ENCODE measurements around the gene SLC38A10.
A peak's percentile ranks its signal among the peaks of the same experiment; 100 is the strongest.

Gene SLC38A10

DNA sequence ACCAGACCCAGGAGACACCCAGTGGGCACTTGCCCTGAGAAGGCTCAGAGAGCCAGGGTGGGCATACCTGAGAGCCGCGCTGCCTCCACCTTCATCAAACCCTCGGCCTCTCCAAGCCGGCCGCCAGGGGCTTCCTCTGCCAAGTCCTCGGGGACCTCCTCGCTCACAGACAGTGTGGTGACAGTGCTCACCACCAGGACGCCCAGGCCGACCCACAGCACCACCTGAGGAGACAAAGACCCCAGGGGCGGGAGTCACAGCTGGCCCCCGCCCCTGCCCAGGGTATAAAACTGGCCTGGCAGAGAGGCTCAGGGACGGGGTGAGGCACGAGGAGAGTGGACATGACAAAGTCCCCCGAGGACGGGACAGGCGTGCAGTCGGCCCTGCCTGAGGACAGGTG, 34.9 kb downstream of the SLC38A10 start:
- Histone ChIP-seq H3K9ac (no peak overlapping the region), H3K27ac (peak overlapping the region; percentile 15; the same call in 1 of the 2 replicates), H3K4me3 (no peak overlapping the region), H3K4me2 (peak overlapping the region; percentile 80), H3K27me3 (no peaks in the 10 kb centered on the region), H3K9me3 (no peaks in the 10 kb centered on the region), H3K36me3 (peaks cover 76% of the 10 kb centered on the region), H4K20me1 (peaks cover 97% of the 10 kb centered on the region), H3K4me1 (peaks cover 76% of the 10 kb centered on the region)
- TF ChIP-seq Cebpa-rat (IDR thresholded peaks at IDR 0.05) = no peak

- no peak for TF ChIP-seq Cebpa-rat (IDR thresholded peaks at IDR 0.05)
- H4K20me1 ChIP-seq = peaks cover 100% of the 10 kb centered on the region
- no peak overlapping the region for H3K9ac ChIP-seq
- no peaks in the 10 kb centered on the region for H3K9me3 ChIP-seq
- 0 out of 2 replicates have a peak overlapping the region, but pooled peaks have one; percentile 10 for H3K4me3 ChIP-seq
- H3K4me2 ChIP-seq = peak overlapping the region; percentile 80
- H3K27me3 ChIP-seq = no peaks in the 10 kb centered on the region
- H3K36me3 ChIP-seq = peaks cover 66% of the 10 kb centered on the region
- no peak overlapping the region for H3K27ac ChIP-seq
- peaks cover 84% of the 10 kb centered on the region for H3K4me1 ChIP-seq
These were observed 36.0 kb downstream of the SLC38A10 start for GRCh38 chr17:81259058-81259605.

GRCh38 chr17:81258292-81258691, 36.8 kb downstream of the SLC38A10 start:
- Histone ChIP-seq H3K9me3 (no peaks in the 10 kb centered on the region), H3K9ac (no peak overlapping the region), H3K27ac (no peak overlapping the region; the same call in 1 of the 2 replicates), H3K4me3 (no peak overlapping the region), H4K20me1 (peaks cover 99% of the 10 kb centered on the region), H3K4me1 (peaks cover 87% of the 10 kb centered on the region), H3K27me3 (no peaks in the 10 kb centered on the region), H3K4me2 (peak overlapping the region; percentile 80), H3K36me3 (peaks cover 57% of the 10 kb centered on the region)
- no peak for TF ChIP-seq Cebpa-rat (IDR thresholded peaks at IDR 0.05)

- H3K9me3 ChIP-seq = no peaks in the 10 kb centered on the region
- H3K9ac ChIP-seq = no peak overlapping the region
- no peak overlapping the region for H3K27ac ChIP-seq
- peaks cover 56% of the 10 kb centered on the region for H3K36me3 ChIP-seq
- H3K4me3 ChIP-seq = no peak overlapping the region
- H3K4me1 ChIP-seq = peaks cover 95% of the 10 kb centered on the region
- peak overlapping the region; percentile 80 for H3K4me2 ChIP-seq
- no peak for TF ChIP-seq Cebpa-rat (IDR thresholded peaks at IDR 0.05)
- H3K27me3 ChIP-seq = no peaks in the 10 kb centered on the region
- H4K20me1 ChIP-seq = peaks cover 98% of the 10 kb centered on the region
These were observed 37.6 kb downstream of the SLC38A10 start for GRCh38 chr17:81257533-81257932.

GRCh38 chr17:81256616-81257015, 38.5 kb downstream of the SLC38A10 start:
- Histone ChIP-seq H3K9ac (no peak overlapping the region; the same call in 1 of the 2 replicates), H3K27me3 (no peaks in the 10 kb centered on the region), H3K36me3 (peaks cover 53% of the 10 kb centered on the region), H3K4me2 (peak overlapping the region; percentile 80), H3K4me3 (no peak overlapping the region), H4K20me1 (peaks cover 98% of the 10 kb centered on the region), H3K4me1 (peaks cover 95% of the 10 kb centered on the region), H3K27ac (no peak overlapping the region), H3K9me3 (no peaks in the 10 kb centered on the region)
- no peak for TF ChIP-seq Cebpa-rat (IDR thresholded peaks at IDR 0.05)

GRCh38 chr17:81254955-81255717, 40.0 kb downstream of the SLC38A10 start:
- no peak for TF ChIP-seq Cebpa-rat (IDR thresholded peaks at IDR 0.05)
- Histone ChIP-seq H3K4me3 (no peak overlapping the region), H3K4me1 (peaks cover 95% of the 10 kb centered on the region), H3K4me2 (peak overlapping the region; percentile 80), H3K27ac (no peak overlapping the region), H3K9ac (0 out of 2 replicates have a peak overlapping the region, but pooled peaks have one; percentile 15), H3K9me3 (no peaks in the 10 kb centered on the region), H3K27me3 (no peaks in the 10 kb centered on the region), H4K20me1 (peaks cover 98% of the 10 kb centered on the region), H3K36me3 (peaks cover 52% of the 10 kb centered on the region)

DNA sequence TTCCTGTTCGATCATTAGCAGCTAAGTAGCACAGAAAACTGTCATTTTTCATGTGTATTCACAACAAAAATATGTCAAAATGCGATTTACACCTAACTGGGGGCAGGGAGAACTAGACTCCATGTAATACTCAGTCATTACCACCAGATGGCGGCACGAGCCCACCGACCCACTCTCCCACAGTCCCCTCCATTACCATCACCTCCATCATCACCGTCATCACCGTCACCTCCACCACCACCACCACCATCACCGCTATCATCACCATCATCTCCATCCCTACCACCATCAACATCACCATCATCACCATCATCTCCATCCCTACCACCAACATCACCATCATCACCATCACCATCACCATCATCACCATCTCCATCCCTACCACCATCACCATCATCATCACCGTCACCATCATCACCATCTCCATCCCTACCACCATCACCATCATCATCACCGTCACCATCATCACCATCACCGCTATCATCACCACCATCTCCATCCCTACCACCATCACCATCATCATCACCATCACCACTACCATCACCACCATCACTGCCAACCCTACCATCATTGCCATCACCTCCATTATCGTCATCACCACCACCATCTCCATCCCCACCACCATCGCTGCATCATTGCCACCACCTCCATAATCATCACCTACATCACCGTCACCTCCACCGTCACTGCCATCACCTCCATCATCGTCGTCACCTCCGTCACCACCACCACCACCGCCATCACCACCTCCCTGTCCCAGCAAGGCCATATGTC, 41.6 kb downstream of the SLC38A10 start:
- H3K4me3 ChIP-seq = no peak overlapping the region
- TF ChIP-seq Cebpa-rat (IDR thresholded peaks at IDR 0.05) = no peak
- H3K27ac ChIP-seq = peak overlapping the region; percentile 58; the same call in 1 of the 2 replicates
- no peaks in the 10 kb centered on the region for H3K9me3 ChIP-seq
- H3K4me2 ChIP-seq = peak overlapping the region; percentile 74; the same call in 1 of the 2 replicates
- H3K27me3 ChIP-seq = no peaks in the 10 kb centered on the region
- H4K20me1 ChIP-seq = peaks cover 93% of the 10 kb centered on the region
- no peak overlapping the region for H3K9ac ChIP-seq
- H3K4me1 ChIP-seq = peaks cover 86% of the 10 kb centered on the region
- peaks cover 49% of the 10 kb centered on the region for H3K36me3 ChIP-seq

DNA sequence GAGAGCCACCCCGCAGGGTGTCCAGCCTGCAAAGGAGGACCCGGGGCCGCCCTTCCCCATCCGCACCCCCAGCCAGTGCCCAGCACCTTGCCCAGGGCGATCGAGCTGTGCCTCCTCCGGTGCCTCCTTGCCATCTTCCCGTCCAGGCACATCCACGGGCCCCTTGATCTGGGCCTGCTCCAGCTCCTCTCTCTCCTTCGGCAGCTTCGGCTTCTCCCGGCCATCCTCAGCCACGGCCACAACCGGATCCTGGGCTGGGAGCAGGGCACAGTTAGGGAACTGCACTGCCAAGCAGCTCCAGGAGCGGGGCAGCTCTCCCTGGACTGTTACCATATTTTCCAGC, 42.1 kb downstream of the SLC38A10 start:
- H3K4me3 ChIP-seq = no peak overlapping the region
- peak overlapping the region; percentile 54; the same call in 1 of the 2 replicates for H3K9ac ChIP-seq
- peak overlapping the region; percentile 74; the same call in 1 of the 2 replicates for H3K4me2 ChIP-seq
- H3K27me3 ChIP-seq = no peaks in the 10 kb centered on the region
- H3K4me1 ChIP-seq = peaks cover 80% of the 10 kb centered on the region
- H3K27ac ChIP-seq = peak overlapping the region; percentile 58; the same call in 1 of the 2 replicates
- no peaks in the 10 kb centered on the region for H3K9me3 ChIP-seq
- peaks cover 93% of the 10 kb centered on the region for H4K20me1 ChIP-seq
- H3K36me3 ChIP-seq = peaks cover 53% of the 10 kb centered on the region
- TF ChIP-seq Cebpa-rat (IDR thresholded peaks at IDR 0.05) = no peak

DNA sequence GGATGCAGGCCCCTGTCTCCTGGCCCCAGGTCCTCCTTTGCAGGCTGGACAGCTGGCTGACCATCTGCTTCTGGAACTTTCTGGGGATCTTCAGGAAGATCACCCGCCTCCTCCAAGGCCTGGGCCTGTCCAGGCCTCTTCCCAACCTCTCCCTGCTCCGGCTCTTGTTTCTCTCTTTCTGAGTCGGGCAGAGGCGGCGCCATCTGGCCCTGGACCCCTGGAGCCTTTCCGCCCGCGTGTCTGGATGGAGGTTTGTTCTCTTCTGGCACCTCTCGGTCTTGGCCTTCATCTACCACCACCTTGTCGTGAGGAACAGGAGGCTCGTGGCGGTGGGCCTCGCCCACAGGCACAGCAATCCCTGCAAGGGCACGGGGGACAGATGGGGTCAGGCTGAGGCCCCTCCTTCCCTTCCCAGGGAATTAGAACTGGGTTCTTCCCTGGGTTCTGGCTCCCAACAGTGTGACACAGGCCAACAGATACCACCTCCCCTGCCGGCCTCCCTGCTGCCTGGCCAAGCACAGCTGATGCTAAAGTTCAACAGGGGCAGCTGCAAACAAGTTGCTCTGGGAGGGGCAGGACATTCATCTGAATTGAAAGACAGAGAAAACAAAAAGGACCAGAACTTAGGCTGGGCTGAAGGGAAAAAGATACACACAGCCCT, 42.7 kb downstream of the SLC38A10 start:
- Histone ChIP-seq H3K27me3 (no peaks in the 10 kb centered on the region), H4K20me1 (peaks cover 89% of the 10 kb centered on the region), H3K4me3 (no peak overlapping the region), H3K4me1 (peaks cover 75% of the 10 kb centered on the region), H3K4me2 (peak overlapping the region; percentile 74), H3K9me3 (no peaks in the 10 kb centered on the region), H3K36me3 (peaks cover 53% of the 10 kb centered on the region), H3K27ac (peak overlapping the region; percentile 58), H3K9ac (peak overlapping the region; percentile 54; the same call in 1 of the 2 replicates)
- no peak for TF ChIP-seq Cebpa-rat (IDR thresholded peaks at IDR 0.05)
